ENCODE results near the gene RRP9.

RRP9 gene

DNA sequence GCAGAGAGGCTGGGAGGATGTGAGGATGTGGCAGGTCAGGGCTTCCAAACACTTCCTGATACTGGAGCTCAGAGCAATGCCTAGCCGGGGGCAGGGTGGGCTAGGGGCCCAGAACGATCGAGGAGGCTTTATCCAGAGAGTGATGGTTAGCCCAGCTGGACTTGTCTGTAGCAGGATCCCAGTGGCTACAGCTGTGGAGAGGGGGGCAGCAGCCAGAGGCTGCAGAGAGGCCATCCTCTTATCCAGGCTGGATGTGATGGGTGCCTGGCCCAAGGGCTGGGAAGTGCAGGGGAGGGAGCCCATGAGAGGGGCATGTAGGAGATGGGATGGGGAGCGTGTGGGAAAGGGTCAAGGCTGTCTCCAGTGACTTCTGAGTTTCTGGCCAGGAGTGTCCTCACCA lies 5.1 kb upstream of the RRP9 start:
- Histone ChIP-seq H3K79me1 (ENCODE audit: low read depth, low read length) (no peaks in the 10 kb centered on the region), H2BK12ac (ENCODE audit: low read length) (no peak overlapping the region), H3K4ac (ENCODE audit: low read length) (no peak overlapping the region), H2BK15ac (ENCODE audit: low read length) (no peak overlapping the region), H3K36me3 (replicated peaks in 1 of 2; ENCODE audit: control insufficient read depth in 2 of 2, insufficient read depth in 2 of 2, low read length in 2 of 2) (no peaks in the 10 kb centered on the region), H3K23ac (ENCODE audit: low read depth, low read length, poor library complexity) (no peak overlapping the region), H2BK5ac (ENCODE audit: low read length) (no peak overlapping the region), H3K27ac (replicated peaks; ENCODE audit: low read length) (no peak overlapping the region), H2BK120ac (ENCODE audit: low read depth, low read length) (no peak overlapping the region), H3K4me2 (ENCODE audit: insufficient read depth, low read length, poor library complexity, severe bottlenecking) (no peak overlapping the region), H4K8ac (ENCODE audit: low read depth, low read length) (no peak overlapping the region), H3K4me1 (ENCODE audit: control insufficient read depth in 2 of 2, insufficient read depth in 1 of 2, low read depth in 1 of 2, low read length in 2 of 2) (peaks cover 4 to 7% of the 10 kb centered on the region in 2 donors), H4K91ac (ENCODE audit: low read depth, low read length, poor library complexity) (no peak overlapping the region), H3K27me3 (ENCODE audit: control insufficient read depth in 3 of 3, insufficient read depth in 3 of 3, low read depth in 1 of 3, low read length in 3 of 3) (peaks cover 0 to 2% (median 0%) of the 10 kb centered on the region in 3 experiments), H2AFZ (ENCODE audit: low read length) (no peak overlapping the region), H3K4me3 (ENCODE audit: low read length in 2 of 2) (no peak overlapping the region), H3K18ac (ENCODE audit: low read length) (no peak overlapping the region), H3K9me3 (replicated peaks in 1 of 2; ENCODE audit: control insufficient read depth in 2 of 2, insufficient read depth in 1 of 2, low read depth in 1 of 2, low read length in 2 of 2) (peaks cover 0 to 3% of the 10 kb centered on the region in 2 donors), H3K14ac (ENCODE audit: low read length) (no peak overlapping the region), H3K9ac (ENCODE audit: low read depth, low read length, poor library complexity) (no peak overlapping the region), H2AK5ac (ENCODE audit: low read depth, low read length) (no peak overlapping the region)
- no CpG with 5 or more reads among the region's 4 CpGs for WGBS, 2 donors (ENCODE audit: extremely low coverage in 2 of 2, insufficient read length in 2 of 2, insufficient replicate concordance in 1 of 2)
- DNase-seq (ENCODE audit: low spot score), result no peak

DNA sequence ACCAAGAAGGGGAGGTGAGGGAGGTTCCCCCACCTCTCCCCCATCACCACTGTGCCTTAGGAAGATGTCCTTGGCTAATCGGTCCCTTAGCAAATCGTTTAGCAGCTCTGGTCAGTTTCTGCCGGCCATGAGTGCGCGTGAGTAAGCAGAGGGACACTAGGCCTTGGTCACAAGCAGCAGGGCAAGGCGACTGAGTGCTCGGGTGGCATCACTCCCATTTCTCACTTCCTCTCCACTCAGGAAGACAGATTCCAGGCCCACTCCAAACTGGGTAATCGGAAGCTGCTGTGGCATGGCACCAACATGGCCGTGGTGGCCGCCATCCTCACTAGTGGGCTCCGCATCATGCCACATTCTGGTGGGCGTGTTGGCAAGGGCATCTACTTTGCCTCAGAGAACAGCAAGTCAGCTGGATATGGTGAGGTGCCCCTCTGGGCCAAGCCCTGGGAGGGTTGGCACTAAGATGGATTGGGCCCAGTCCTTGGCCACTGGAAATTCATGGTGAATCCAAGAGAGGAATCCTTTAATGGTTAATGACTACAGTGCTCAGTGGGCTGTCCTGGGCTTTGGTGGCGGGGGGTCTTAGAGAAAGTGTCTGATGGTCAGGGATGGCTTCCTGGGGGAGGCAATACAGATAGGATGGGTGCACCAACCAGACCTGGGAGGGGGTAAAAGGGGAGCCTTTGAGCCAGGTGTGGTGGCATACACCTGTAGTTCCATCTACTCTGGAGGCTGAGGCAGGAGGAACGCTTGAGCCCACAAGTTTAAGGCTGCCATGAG lies 4.4 kb upstream of the RRP9 start:
- Histone ChIP-seq H3K14ac (ENCODE audit: low read length) (no peak overlapping the region), H2AK5ac (ENCODE audit: low read depth, low read length) (peak overlapping the region; percentile 32), H3K27me3 (ENCODE audit: control insufficient read depth in 3 of 3, insufficient read depth in 3 of 3, low read depth in 1 of 3, low read length in 3 of 3) (peaks cover 0 to 2% (median 0%) of the 10 kb centered on the region in 3 experiments), H3K27ac (replicated peaks; ENCODE audit: low read length) (no peak overlapping the region), H3K9ac (ENCODE audit: low read depth, low read length, poor library complexity) (peak overlapping the region; percentile 24), H2BK5ac (ENCODE audit: low read length) (no peak overlapping the region), H2BK120ac (ENCODE audit: low read depth, low read length) (no peak overlapping the region), H4K91ac (ENCODE audit: low read depth, low read length, poor library complexity) (no peak overlapping the region), H3K23ac (ENCODE audit: low read depth, low read length, poor library complexity) (no peak overlapping the region), H3K79me1 (ENCODE audit: low read depth, low read length) (peaks cover 2% of the 10 kb centered on the region), H3K4me3 (ENCODE audit: low read length in 2 of 2) (peak overlapping the region in 1 of 2 donors; percentile 24), H3K18ac (ENCODE audit: low read length) (no peak overlapping the region), H3K4me2 (ENCODE audit: insufficient read depth, low read length, poor library complexity, severe bottlenecking) (no peak overlapping the region), H3K9me3 (replicated peaks in 1 of 2; ENCODE audit: control insufficient read depth in 2 of 2, insufficient read depth in 1 of 2, low read depth in 1 of 2, low read length in 2 of 2) (peaks cover 0 to 3% of the 10 kb centered on the region in 2 donors), H3K4ac (ENCODE audit: low read length) (no peak overlapping the region), H4K8ac (ENCODE audit: low read depth, low read length) (no peak overlapping the region), H2BK15ac (ENCODE audit: low read length) (peak overlapping the region; percentile 1), H2AFZ (ENCODE audit: low read length) (no peak overlapping the region), H2BK12ac (ENCODE audit: low read length) (peak overlapping the region; percentile 84), H3K36me3 (replicated peaks in 1 of 2; ENCODE audit: control insufficient read depth in 2 of 2, insufficient read depth in 2 of 2, low read length in 2 of 2) (no peaks in the 10 kb centered on the region), H3K4me1 (ENCODE audit: control insufficient read depth in 2 of 2, insufficient read depth in 1 of 2, low read depth in 1 of 2, low read length in 2 of 2) (peaks cover 4 to 7% of the 10 kb centered on the region in 2 donors)
- no peak for DNase-seq (ENCODE audit: low spot score)
- WGBS, 2 donors (ENCODE audit: extremely low coverage in 2 of 2, insufficient read length in 2 of 2, insufficient replicate concordance in 1 of 2), result no CpG with 5 or more reads among the region's 14 CpGs

- Histone ChIP-seq H3K4me2 (ENCODE audit: insufficient read depth, low read length, poor library complexity, severe bottlenecking) (no peak overlapping the region), H3K18ac (ENCODE audit: low read length) (no peak overlapping the region), H3K9ac (ENCODE audit: low read depth, low read length, poor library complexity) (peak overlapping the region; percentile 72), H2BK12ac (ENCODE audit: low read length) (peak overlapping the region; percentile 32), H3K14ac (ENCODE audit: low read length) (no peak overlapping the region), H2AFZ (ENCODE audit: low read length) (no peak overlapping the region), H4K91ac (ENCODE audit: low read depth, low read length, poor library complexity) (no peak overlapping the region), H3K4me3 (ENCODE audit: low read length in 2 of 2) (no peak overlapping the region), H3K9me3 (replicated peaks in 1 of 2; ENCODE audit: control insufficient read depth in 2 of 2, insufficient read depth in 1 of 2, low read depth in 1 of 2, low read length in 2 of 2) (peaks cover 0 to 3% of the 10 kb centered on the region in 2 donors), H2BK120ac (ENCODE audit: low read depth, low read length) (no peak overlapping the region), H3K4me1 (ENCODE audit: control insufficient read depth in 2 of 2, insufficient read depth in 1 of 2, low read depth in 1 of 2, low read length in 2 of 2) (peaks cover 7% of the 10 kb centered on the region in 2 donors), H3K36me3 (replicated peaks in 1 of 2; ENCODE audit: control insufficient read depth in 2 of 2, insufficient read depth in 2 of 2, low read length in 2 of 2) (no peaks in the 10 kb centered on the region), H3K27me3 (ENCODE audit: control insufficient read depth in 3 of 3, insufficient read depth in 3 of 3, low read depth in 1 of 3, low read length in 3 of 3) (peaks cover 0 to 2% (median 0%) of the 10 kb centered on the region in 3 experiments), H4K8ac (ENCODE audit: low read depth, low read length) (no peak overlapping the region), H3K23ac (ENCODE audit: low read depth, low read length, poor library complexity) (no peak overlapping the region), H3K79me1 (ENCODE audit: low read depth, low read length) (peaks cover 2% of the 10 kb centered on the region), H3K4ac (ENCODE audit: low read length) (no peak overlapping the region), H2AK5ac (ENCODE audit: low read depth, low read length) (peak overlapping the region; percentile 71), H2BK15ac (ENCODE audit: low read length) (peak overlapping the region; percentile 27), H2BK5ac (ENCODE audit: low read length) (no peak overlapping the region), H3K27ac (replicated peaks; ENCODE audit: low read length) (no peak overlapping the region)
- no peak for DNase-seq (ENCODE audit: low spot score)
- WGBS, 2 donors (ENCODE audit: extremely low coverage in 2 of 2, insufficient read length in 2 of 2, insufficient replicate concordance in 1 of 2), result no CpG with 5 or more reads among the region's 18 CpGs
Measured at GRCh38 chr3:51945031-51945840, 3.5 kb upstream of the RRP9 start.

Measured in neuronal stem cell (in vitro differentiated cells).